ENCODE measurements around the gene PHC2.

Gene PHC2

DNA sequence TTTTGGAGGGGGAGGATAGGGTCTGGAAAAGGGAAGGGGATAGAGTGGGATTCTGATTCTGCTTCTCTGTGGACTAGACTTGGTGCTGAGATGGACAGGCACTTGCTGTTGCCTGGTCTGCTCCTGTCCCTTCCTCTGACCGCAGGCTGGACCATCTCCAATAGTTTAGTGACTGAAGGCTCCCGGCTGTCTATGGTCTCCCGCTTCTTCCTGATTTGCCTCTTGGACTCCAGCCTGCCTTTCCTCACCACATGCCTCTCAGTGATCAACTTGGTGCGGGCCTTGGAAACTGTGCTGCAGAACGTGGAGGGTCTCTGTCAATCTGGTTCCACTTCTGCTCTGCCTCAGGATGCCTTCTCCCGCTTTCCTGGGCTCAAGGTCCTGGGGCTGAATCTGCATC lies 35.3 kb upstream of the PHC2 start:
- Histone ChIP-seq H2AFZ (ENCODE audit: low read length, unreplicated experiment) (no peak overlapping the region), H3K79me2 (ENCODE audit: control insufficient read depth, insufficient read depth, low read length, unreplicated experiment) (no peaks in the 10 kb centered on the region), H3K4me1 (ENCODE audit: control insufficient read depth, insufficient read depth, low read length, unreplicated experiment) (peaks cover 5% of the 10 kb centered on the region), H3K27me3 (ENCODE audit: insufficient read depth, low read length) (no peaks in the 10 kb centered on the region), H3K4me3 (ENCODE audit: low read depth, low read length) (no peak overlapping the region), H3K27ac (ENCODE audit: low read depth, low read length) (no peak overlapping the region), H3K36me3 (ENCODE audit: insufficient read depth, low read length) (no peaks in the 10 kb centered on the region)

DNA sequence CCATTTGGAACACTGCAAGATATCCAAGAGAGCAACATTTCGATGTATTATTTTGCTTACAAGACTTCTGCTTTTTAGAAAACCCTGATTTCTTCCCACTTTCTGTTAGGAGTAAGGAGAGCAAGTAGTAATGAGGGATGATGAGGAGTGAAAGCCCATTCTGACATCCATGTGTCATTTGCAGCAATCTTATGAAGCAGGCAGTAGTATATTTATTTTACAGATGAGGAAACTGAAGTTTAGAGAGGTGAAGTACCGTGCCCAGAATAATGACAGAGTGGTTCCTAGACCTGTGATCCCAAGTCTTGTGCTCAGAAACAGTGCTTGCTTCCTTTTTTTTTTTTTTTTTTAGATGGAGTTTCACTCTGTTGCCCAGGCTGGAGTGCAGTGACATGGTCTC lies 34.4 kb upstream of the PHC2 start:
- Histone ChIP-seq H3K27me3 (ENCODE audit: insufficient read depth, low read length) (no peaks in the 10 kb centered on the region), H3K4me1 (ENCODE audit: control insufficient read depth, insufficient read depth, low read length, unreplicated experiment) (peaks cover under 1% of the 10 kb centered on the region), H3K27ac (ENCODE audit: low read depth, low read length) (no peak overlapping the region), H2AFZ (ENCODE audit: low read length, unreplicated experiment) (no peak overlapping the region), H3K79me2 (ENCODE audit: control insufficient read depth, insufficient read depth, low read length, unreplicated experiment) (no peaks in the 10 kb centered on the region), H3K36me3 (ENCODE audit: insufficient read depth, low read length) (no peaks in the 10 kb centered on the region), H3K4me3 (ENCODE audit: low read depth, low read length) (no peak overlapping the region)

DNA sequence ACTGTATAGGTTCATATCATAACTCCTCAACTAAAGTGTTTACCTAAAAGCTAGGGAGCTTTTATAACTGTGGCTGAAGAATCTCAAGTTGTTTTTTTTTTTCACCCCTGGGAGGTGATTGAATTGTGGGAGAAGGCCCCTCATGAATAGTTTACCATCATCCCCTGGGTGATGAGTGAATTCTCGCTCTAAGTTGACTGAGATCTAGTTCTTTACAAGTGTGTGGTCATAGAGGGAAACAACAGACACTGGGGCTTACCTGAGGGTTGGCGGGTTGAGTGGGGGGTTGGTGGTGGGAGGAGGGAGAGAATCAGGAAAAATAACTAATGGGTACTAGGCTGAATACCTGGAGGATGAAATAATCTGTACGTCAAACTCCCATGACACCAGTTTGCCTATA lies 33.7 kb upstream of the PHC2 start:
- no peak overlapping the region for H3K27ac ChIP-seq (ENCODE audit: low read depth, low read length)
- H3K27me3 ChIP-seq (ENCODE audit: insufficient read depth, low read length), result no peaks in the 10 kb centered on the region
- H3K4me3 ChIP-seq (ENCODE audit: low read depth, low read length), result no peak overlapping the region
- H3K4me1 ChIP-seq (ENCODE audit: control insufficient read depth, insufficient read depth, low read length, unreplicated experiment), result peaks cover 8% of the 10 kb centered on the region
- no peak overlapping the region for H2AFZ ChIP-seq (ENCODE audit: low read length, unreplicated experiment)
- H3K36me3 ChIP-seq (ENCODE audit: insufficient read depth, low read length), result no peaks in the 10 kb centered on the region
- H3K79me2 ChIP-seq (ENCODE audit: control insufficient read depth, insufficient read depth, low read length, unreplicated experiment), result no peaks in the 10 kb centered on the region

DNA sequence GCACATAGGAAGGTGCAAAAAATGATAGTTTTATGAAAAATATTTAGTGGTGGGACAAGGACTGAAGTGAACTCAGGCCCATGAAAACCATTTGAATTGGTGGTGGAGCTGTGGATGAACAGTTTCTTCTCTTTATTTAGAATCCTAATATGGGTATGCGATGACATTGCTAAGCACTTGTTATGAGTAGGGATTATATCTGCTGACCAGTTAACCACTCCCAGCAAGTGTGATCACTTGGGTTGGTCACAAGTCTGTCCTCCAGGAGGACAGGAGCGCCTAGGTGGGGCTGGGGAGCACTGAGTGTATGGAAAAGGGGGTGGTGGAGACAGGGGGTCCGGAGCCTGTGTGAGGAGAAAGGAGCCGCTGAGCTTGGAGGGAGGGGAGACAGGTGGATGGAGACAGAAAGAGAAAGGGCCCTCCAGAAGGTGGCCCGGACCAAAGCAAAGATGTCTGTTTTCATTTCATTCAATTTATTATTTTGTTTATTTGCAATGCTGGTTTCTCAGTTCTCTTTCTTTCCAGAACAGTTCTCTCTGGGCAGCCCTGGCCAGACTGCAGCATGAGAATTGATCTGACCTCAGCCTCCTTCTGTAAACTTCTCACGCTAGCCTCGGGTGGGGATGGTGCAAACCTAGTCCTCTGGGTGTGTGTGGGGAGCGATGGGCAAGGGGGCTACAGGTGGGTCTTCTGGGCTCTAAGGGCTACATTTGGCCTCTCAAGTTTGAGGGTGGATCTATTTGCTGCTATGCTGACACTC lies 31.7 kb upstream of the PHC2 start:
- H2AFZ ChIP-seq (ENCODE audit: low read length, unreplicated experiment), result no peak overlapping the region
- no peaks in the 10 kb centered on the region for H3K36me3 ChIP-seq (ENCODE audit: insufficient read depth, low read length)
- H3K4me3 ChIP-seq (ENCODE audit: low read depth, low read length), result no peak overlapping the region
- H3K79me2 ChIP-seq (ENCODE audit: control insufficient read depth, insufficient read depth, low read length, unreplicated experiment), result no peaks in the 10 kb centered on the region
- H3K27me3 ChIP-seq (ENCODE audit: insufficient read depth, low read length), result no peaks in the 10 kb centered on the region
- H3K4me1 ChIP-seq (ENCODE audit: control insufficient read depth, insufficient read depth, low read length, unreplicated experiment), result peaks cover 20% of the 10 kb centered on the region
- no peak overlapping the region for H3K27ac ChIP-seq (ENCODE audit: low read depth, low read length)

DNA sequence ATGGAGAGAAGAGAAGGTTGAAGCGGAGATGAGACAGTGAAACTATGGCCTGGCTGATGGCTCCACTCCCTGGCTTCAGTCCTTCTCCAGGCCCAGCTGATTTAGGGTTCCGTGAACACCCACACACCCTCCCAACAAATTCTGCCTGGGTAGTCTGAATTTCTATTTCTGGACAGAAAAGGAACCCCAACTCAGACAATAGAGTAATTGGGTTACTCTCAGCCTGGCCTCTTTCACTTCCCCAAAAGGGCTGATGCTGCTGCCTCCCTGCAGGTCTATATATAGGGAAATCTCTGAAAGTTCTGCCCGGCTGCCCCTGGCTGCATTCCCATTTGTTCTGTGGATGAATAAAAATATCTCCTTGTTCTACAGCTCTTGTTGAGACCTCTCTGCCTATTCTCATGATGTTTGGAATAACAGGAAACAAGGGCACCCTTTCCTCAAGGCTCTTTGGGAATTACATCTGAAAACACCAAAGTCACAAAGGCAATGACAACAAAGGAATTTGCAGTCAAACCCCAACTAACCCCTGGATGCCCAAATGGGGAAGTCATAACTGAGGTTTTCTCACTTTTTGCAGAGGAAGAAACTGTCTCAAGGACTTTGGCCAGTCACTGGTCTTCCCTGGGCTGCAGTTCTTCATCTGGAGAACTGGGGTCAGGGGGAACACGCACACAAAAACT lies 30.2 kb upstream of the PHC2 start:
- Histone ChIP-seq H3K27me3 (ENCODE audit: insufficient read depth, low read length) (no peaks in the 10 kb centered on the region), H3K27ac (ENCODE audit: low read depth, low read length) (no peak overlapping the region), H3K4me1 (ENCODE audit: control insufficient read depth, insufficient read depth, low read length, unreplicated experiment) (peaks cover 31% of the 10 kb centered on the region), H3K79me2 (ENCODE audit: control insufficient read depth, insufficient read depth, low read length, unreplicated experiment) (no peaks in the 10 kb centered on the region), H3K36me3 (ENCODE audit: insufficient read depth, low read length) (no peaks in the 10 kb centered on the region), H2AFZ (ENCODE audit: low read length, unreplicated experiment) (no peak overlapping the region), H3K4me3 (ENCODE audit: low read depth, low read length) (no peak overlapping the region)

DNA sequence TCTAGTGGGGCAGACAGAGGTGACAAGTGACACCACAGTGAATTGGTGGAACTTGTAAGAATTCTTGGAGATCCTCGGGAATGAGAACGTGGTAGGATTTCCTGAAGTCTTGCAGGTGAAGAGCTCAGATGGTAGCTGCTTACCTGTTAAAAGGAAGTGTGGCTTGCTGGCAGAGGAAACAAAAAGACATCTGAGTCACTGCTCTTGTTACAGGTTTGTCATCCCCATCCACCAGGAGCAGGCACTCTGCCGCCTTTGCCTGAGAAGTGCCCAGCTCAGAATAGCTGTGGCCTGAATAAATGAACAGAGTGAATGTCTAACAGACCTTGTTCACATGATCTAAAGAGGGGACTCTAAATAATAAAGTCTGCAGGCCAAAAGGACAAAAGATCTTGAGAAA lies 29.2 kb upstream of the PHC2 start:
- Histone ChIP-seq H3K27me3 (ENCODE audit: insufficient read depth, low read length) (no peaks in the 10 kb centered on the region), H2AFZ (ENCODE audit: low read length, unreplicated experiment) (no peak overlapping the region), H3K79me2 (ENCODE audit: control insufficient read depth, insufficient read depth, low read length, unreplicated experiment) (no peaks in the 10 kb centered on the region), H3K36me3 (ENCODE audit: insufficient read depth, low read length) (no peaks in the 10 kb centered on the region), H3K4me1 (ENCODE audit: control insufficient read depth, insufficient read depth, low read length, unreplicated experiment) (peaks cover 40% of the 10 kb centered on the region), H3K27ac (ENCODE audit: low read depth, low read length) (peak overlapping the region; percentile 14; the same call in 1 of the 2 replicates), H3K4me3 (ENCODE audit: low read depth, low read length) (no peak overlapping the region)

DNA sequence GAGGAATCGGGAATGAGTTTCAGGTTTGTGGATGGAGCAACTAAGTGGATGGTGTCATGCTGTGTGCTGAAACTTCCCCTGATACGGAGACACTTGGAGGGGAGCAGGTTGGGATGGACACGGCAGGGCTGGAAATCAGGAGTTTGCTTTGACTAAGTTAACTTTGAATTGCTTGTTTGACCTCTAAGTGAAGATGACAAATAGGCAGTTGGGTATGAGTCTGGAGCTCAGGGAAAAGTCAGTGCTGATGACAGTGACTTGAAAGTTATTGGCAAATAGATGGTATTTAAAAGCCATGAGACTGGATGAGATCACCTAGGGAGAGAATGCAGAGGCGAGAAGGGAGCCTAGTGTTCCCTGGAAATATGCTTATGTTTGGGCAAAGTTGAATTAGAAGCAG lies 28.8 kb upstream of the PHC2 start:
- Histone ChIP-seq H3K36me3 (ENCODE audit: insufficient read depth, low read length) (no peaks in the 10 kb centered on the region), H3K4me3 (ENCODE audit: low read depth, low read length) (no peak overlapping the region), H3K4me1 (ENCODE audit: control insufficient read depth, insufficient read depth, low read length, unreplicated experiment) (peaks cover 43% of the 10 kb centered on the region), H3K27ac (ENCODE audit: low read depth, low read length) (peak overlapping the region; percentile 14; the same call in 1 of the 2 replicates), H3K27me3 (ENCODE audit: insufficient read depth, low read length) (no peaks in the 10 kb centered on the region), H3K79me2 (ENCODE audit: control insufficient read depth, insufficient read depth, low read length, unreplicated experiment) (no peaks in the 10 kb centered on the region), H2AFZ (ENCODE audit: low read length, unreplicated experiment) (no peak overlapping the region)

DNA sequence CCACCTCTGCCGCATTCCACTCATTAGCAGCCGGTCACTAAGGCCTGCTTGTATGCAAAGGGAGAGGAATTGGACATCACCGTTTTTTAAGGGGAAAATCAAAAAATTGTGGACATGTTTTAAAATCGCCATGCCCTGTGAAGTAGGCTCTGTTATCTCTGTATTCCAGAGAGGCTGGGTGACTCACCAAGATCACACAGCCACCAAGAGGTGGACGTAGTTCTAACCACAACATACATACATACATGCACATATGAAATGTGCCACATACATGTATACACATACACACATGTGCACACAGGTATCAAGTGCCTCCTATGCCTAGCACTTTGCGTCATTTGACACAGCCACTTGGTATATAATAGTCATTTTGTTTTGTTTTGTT lies 25.6 kb upstream of the PHC2 start:
- Histone ChIP-seq H3K4me3 (ENCODE audit: low read depth, low read length) (no peak overlapping the region), H3K27ac (ENCODE audit: low read depth, low read length) (peak overlapping the region; percentile 15; the same call in 1 of the 2 replicates), H3K4me1 (ENCODE audit: control insufficient read depth, insufficient read depth, low read length, unreplicated experiment) (peaks cover 45% of the 10 kb centered on the region), H2AFZ (ENCODE audit: low read length, unreplicated experiment) (no peak overlapping the region), H3K79me2 (ENCODE audit: control insufficient read depth, insufficient read depth, low read length, unreplicated experiment) (no peaks in the 10 kb centered on the region), H3K27me3 (ENCODE audit: insufficient read depth, low read length) (no peaks in the 10 kb centered on the region), H3K36me3 (ENCODE audit: insufficient read depth, low read length) (no peaks in the 10 kb centered on the region)

DNA sequence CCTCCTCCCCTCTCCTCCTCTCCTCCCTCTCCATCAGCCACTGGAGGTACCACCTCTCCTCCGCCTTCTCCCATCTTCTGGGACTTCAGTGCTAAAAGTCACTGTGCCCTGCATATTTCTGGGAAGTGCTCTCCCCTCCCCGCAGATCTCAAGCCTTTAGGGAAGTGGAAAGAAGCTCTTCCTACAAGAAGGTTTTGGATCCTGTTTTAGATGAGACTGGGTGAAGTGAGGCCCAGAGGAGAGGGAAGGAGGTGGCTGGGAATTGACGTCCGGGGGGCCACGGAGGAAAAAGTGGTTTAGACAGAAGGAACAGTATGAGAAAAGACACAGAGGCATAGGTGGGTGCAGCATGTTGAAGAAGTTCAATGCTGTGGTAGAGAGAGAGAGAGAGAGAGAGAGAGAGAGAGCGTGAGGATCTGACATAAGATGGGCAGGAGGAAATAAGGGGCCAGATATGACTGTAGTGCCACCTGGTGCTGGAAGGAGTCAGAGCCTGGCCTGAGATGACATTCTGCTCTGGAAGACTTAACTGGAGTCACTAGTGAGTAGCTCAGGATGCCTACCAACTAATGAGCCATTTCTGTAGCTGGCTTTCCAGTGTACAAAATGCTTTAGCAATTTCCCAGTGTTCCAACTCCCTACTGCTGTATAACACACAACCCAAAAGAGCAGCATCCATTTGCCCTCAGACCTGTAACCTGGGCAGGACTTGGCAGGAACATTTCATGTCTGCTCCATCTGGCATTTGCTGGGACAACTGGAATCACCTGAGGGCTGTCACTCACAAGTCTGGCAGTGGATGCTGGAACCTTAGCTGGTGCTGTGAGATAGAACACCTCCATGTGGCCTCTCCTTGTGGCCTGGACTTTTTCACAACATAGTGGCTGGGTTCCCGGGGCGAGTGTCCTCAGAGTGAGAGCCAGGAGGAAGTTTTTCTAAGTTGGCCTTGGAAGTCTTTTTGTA lies 24.9 kb upstream of the PHC2 start:
- Histone ChIP-seq H2AFZ (ENCODE audit: low read length, unreplicated experiment) (peak overlapping the region; percentile 83), H3K27ac (ENCODE audit: low read depth, low read length) (peak overlapping the region; percentile 45; the same call in 1 of the 2 replicates), H3K36me3 (ENCODE audit: insufficient read depth, low read length) (no peaks in the 10 kb centered on the region), H3K4me1 (ENCODE audit: control insufficient read depth, insufficient read depth, low read length, unreplicated experiment) (peaks cover 45% of the 10 kb centered on the region), H3K4me3 (ENCODE audit: low read depth, low read length) (no peak overlapping the region), H3K27me3 (ENCODE audit: insufficient read depth, low read length) (no peaks in the 10 kb centered on the region), H3K79me2 (ENCODE audit: control insufficient read depth, insufficient read depth, low read length, unreplicated experiment) (no peaks in the 10 kb centered on the region)

DNA sequence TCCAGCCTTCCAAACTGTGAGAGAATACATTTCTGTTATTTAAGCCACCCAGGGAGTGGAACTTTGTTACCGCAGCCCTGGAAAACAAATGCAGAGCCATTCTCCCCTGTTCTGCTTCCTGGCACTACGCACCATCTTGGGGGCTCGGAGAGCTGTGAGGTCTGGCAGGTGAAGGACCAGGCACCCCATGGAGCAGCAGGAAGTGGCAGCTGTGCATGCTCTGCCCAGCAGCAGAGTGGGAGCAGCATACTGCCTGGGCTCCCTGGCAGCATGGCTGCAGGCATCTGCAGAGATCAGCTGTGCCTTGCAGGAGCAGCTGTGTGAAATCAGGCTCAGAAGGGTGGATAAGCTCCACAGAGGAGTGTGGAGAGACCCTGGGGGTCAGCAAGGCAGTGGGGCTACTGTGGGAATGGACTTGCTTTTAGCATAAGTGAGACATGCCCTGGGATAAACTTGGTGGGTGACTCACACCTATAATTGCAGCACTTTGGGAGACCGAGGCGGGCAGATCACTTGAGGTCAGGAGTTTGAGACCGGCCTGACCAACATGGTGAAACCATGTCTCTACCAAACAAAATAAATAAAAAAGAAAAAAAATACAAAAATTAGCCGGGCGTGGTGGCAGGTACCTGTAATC lies 23.9 kb upstream of the PHC2 start:
- H3K79me2 ChIP-seq (ENCODE audit: control insufficient read depth, insufficient read depth, low read length, unreplicated experiment), result no peaks in the 10 kb centered on the region
- H3K4me3 ChIP-seq (ENCODE audit: low read depth, low read length), result no peak overlapping the region
- H3K27ac ChIP-seq (ENCODE audit: low read depth, low read length), result no peak overlapping the region
- H3K36me3 ChIP-seq (ENCODE audit: insufficient read depth, low read length), result no peaks in the 10 kb centered on the region
- peaks cover 39% of the 10 kb centered on the region for H3K4me1 ChIP-seq (ENCODE audit: control insufficient read depth, insufficient read depth, low read length, unreplicated experiment)
- no peaks in the 10 kb centered on the region for H3K27me3 ChIP-seq (ENCODE audit: insufficient read depth, low read length)
- no peak overlapping the region for H2AFZ ChIP-seq (ENCODE audit: low read length, unreplicated experiment)
